Mammary epithelial cell (primary cell): ENCODE results near the gene KCNN3.

Source experiments
- CTCF ChIP-seq, 2 donors: IDR thresholded peaks in 1 of 2; conservative IDR thresholded peaks in 1 of 2; 2 replicates each; pipeline ENCODE4 v1.5.1; 2011 to 2012; ENCODE audit warnings: inconsistent platforms in 2 of 2, low read length in 2 of 2, mild to moderate bottlenecking in 2 of 2, control low read depth in 1 of 2, low read depth in 1 of 2; ENCODE audit not compliant: insufficient read depth in 1 of 2; ENCODE audit errors: extremely low read depth in 1 of 2
- EZH2 ChIP-seq: IDR thresholded peaks from 2 replicates; pipeline ENCODE4 v1.6.1; 2012; ENCODE audit warnings: low read length, inconsistent platforms, borderline replicate concordance

GRCh38 chr1:154819628-154820590 lies 50.2 kb downstream of the KCNN3 start:
- TF ChIP-seq CTCF (conservative IDR thresholded peaks at IDR 0.05 in 1 of 2, IDR thresholded peaks at IDR 0.05 in 1 of 2; ENCODE audit: extremely low read depth in 1 of 2, insufficient read depth in 1 of 2, low read depth in 1 of 2, low read length in 2 of 2): peak; percentile 56 to 58
- TF ChIP-seq EZH2: no peak
